ENCODE measurements around the gene PAK6. TPM values are rescaled to one million over a fixed set of nuclear protein-coding genes. Genes with fewer than 3 reads are reported as not detected.

The PAK6 gene
- total RNA-seq (2021): 0.84 and 1.5 TPM in 2 replicates
- Bru-seq, nascent RNA: percentile 26 among the genes with signal in this experiment
- percentile 29 among the genes with signal in this experiment for BruChase-seq, experiment 1, labeled RNA remaining after a 2-hour chase
- percentile 37 among the genes with signal in this experiment for BruChase-seq, experiment 2, labeled RNA remaining after a 6-hour chase
- long read RNA-seq, partial matches to known transcripts: 1 of 3 reads
- long read RNA-seq, other reads (novel, unspliced or antisense): 2 of 3 reads

GRCh38 chr15:40238532-40239403 lies at the start of gene PAK6:
PAK6 (plus strand) TSS chr15:40239063; CDS start chr15:40264786, 25,723 bp downstream.
- no peaks in the 10 kb centered on the region for H3K9me3 ChIP-seq (ENCODE audit: low read depth, low read length, poor library complexity, severe bottlenecking)
- peak; percentile 29 for DNase-seq (ENCODE audit: low spot score)
- CTCF ChIA-PET: no interaction called here
- intact Hi-C loops (cut with micrococcal nuclease; ENCODE audit: unreplicated experiment): no loop called here
- BruUV-seq (replicated peaks): no TSS peak
- no peaks in the 10 kb centered on the region for H3K27me3 ChIP-seq (replicated peaks; ENCODE audit: insufficient read depth, low read depth, low read length, poor library complexity)
- H3K4me1 ChIP-seq (ENCODE audit: insufficient read depth, low read length, poor library complexity, severe bottlenecking): peaks cover 9% of the 10 kb centered on the region
- POLR2A ChIA-PET (ENCODE audit: low non-redundant PET): interaction anchor here (0.5 kb wide), 1 partner anchor 9 kb away, joined by 7 read pairs; no protein-coding TSS in a partner anchor
- TF ChIP-seq EZH2 (IDR thresholded peaks at IDR 0.05; ENCODE audit: borderline replicate concordance, low read depth, low read length, poor library complexity, severe bottlenecking) (no peak), CTCF (conservative IDR thresholded peaks at IDR 0.05; ENCODE audit: low read depth, low read length) (no peak)
- no peak within 1 kb of the TSS for H3K27ac ChIP-seq (ENCODE audit: low read depth, low read length, poor library complexity, severe bottlenecking)
- peak within 1 kb of the TSS; percentile 38 for H3K4me3 ChIP-seq (ENCODE audit: low read depth, low read length, poor library complexity, severe bottlenecking)
- H3K36me3 ChIP-seq (ENCODE audit: insufficient read depth, low read length, poor library complexity, severe bottlenecking): no peaks in the 10 kb centered on the region

GRCh38 chr15:40190591-40190990 lies 48.3 kb upstream of the PAK6 start:
- intact Hi-C loops (cut with micrococcal nuclease; ENCODE audit: unreplicated experiment): no loop called here
- ChIA-PET POLR2A (ENCODE audit: low non-redundant PET) (no interaction called here), CTCF (no interaction called here)
- Histone ChIP-seq H3K9me3 (ENCODE audit: low read depth, low read length, poor library complexity, severe bottlenecking) (no peaks in the 10 kb centered on the region), H3K27me3 (replicated peaks; ENCODE audit: insufficient read depth, low read depth, low read length, poor library complexity) (no peaks in the 10 kb centered on the region), H3K36me3 (ENCODE audit: insufficient read depth, low read length, poor library complexity, severe bottlenecking) (peaks cover 94% of the 10 kb centered on the region), H3K4me3 (ENCODE audit: low read depth, low read length, poor library complexity, severe bottlenecking) (no peak overlapping the region), H3K4me1 (ENCODE audit: insufficient read depth, low read length, poor library complexity, severe bottlenecking) (no peaks in the 10 kb centered on the region), H3K27ac (ENCODE audit: low read depth, low read length, poor library complexity, severe bottlenecking) (no peak overlapping the region)
- no peak for DNase-seq (ENCODE audit: low spot score)
- no peak for TF ChIP-seq CTCF (conservative IDR thresholded peaks at IDR 0.05; ENCODE audit: low read depth, low read length)
- no peak for TF ChIP-seq EZH2 (IDR thresholded peaks at IDR 0.05; ENCODE audit: borderline replicate concordance, low read depth, low read length, poor library complexity, severe bottlenecking)
- BruUV-seq (replicated peaks): no TSS peak

- TF ChIP-seq CTCF (conservative IDR thresholded peaks at IDR 0.05; ENCODE audit: low read depth, low read length) (no peak), EZH2 (IDR thresholded peaks at IDR 0.05; ENCODE audit: borderline replicate concordance, low read depth, low read length, poor library complexity, severe bottlenecking) (no peak)
- ChIA-PET CTCF (interaction anchor here (0.7 kb wide), 1 partner anchor 36 kb away, joined by 16 read pairs; no protein-coding TSS in a partner anchor), POLR2A (ENCODE audit: low non-redundant PET) (no interaction called here)
- no peaks in the 10 kb centered on the region for H3K27me3 ChIP-seq (replicated peaks; ENCODE audit: insufficient read depth, low read depth, low read length, poor library complexity)
- no peaks in the 10 kb centered on the region for H3K9me3 ChIP-seq (ENCODE audit: low read depth, low read length, poor library complexity, severe bottlenecking)
- intact Hi-C loops (cut with micrococcal nuclease; ENCODE audit: unreplicated experiment): no loop called here
- peaks cover 96% of the 10 kb centered on the region for H3K36me3 ChIP-seq (ENCODE audit: insufficient read depth, low read length, poor library complexity, severe bottlenecking)
- BruUV-seq (replicated peaks): no TSS peak
- no peak overlapping the region for H3K27ac ChIP-seq (ENCODE audit: low read depth, low read length, poor library complexity, severe bottlenecking)
- H3K4me1 ChIP-seq (ENCODE audit: insufficient read depth, low read length, poor library complexity, severe bottlenecking): no peaks in the 10 kb centered on the region
- H3K4me3 ChIP-seq (ENCODE audit: low read depth, low read length, poor library complexity, severe bottlenecking): no peak overlapping the region
- DNase-seq (ENCODE audit: low spot score): peak; percentile 10
Measured at GRCh38 chr15:40192942-40193341, 45.9 kb upstream of the PAK6 start.
